Measurements from ENCODE around the gene MACROH2A1.

DNA sequence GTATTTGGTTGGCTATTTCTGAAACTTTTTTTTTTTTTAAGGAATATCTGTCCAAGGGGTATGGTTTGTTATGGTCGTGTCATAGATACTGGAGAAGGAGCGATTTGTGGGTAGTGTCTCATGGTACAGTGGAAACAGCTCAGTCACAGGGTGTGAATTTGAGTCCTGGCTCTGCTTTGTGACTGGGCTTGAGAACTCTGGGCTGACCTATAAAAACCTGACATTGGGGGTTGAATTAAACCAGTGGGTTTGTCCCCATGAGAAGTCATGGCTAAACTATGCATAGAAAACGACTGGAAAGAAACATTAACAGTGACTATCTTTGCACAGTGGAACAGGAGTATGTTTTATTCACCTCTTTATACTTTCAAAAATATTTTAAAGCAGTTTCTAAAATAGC lies 54.7 kb downstream of the MACROH2A1 start:
- TF ChIP-seq, protein P1, sequence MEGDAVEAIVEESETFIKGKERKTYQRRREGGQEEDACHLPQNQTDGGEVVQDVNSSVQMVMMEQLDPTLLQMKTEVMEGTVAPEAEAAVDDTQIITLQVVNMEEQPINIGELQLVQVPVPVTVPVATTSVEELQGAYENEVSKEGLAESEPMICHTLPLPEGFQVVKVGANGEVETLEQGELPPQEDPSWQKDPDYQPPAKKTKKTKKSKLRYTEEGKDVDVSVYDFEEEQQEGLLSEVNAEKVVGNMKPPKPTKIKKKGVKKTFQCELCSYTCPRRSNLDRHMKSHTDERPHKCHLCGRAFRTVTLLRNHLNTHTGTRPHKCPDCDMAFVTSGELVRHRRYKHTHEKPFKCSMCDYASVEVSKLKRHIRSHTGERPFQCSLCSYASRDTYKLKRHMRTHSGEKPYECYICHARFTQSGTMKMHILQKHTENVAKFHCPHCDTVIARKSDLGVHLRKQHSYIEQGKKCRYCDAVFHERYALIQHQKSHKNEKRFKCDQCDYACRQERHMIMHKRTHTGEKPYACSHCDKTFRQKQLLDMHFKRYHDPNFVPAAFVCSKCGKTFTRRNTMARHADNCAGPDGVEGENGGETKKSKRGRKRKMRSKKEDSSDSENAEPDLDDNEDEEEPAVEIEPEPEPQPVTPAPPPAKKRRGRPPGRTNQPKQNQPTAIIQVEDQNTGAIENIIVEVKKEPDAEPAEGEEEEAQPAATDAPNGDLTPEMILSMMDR (IDR thresholded peaks at IDR 0.05), result no peak
- TF ChIP-seq POLR2AphosphoS5 (IDR thresholded peaks at IDR 0.05), result no peak
